OCI-LY7 (cell line): ENCODE measurements around the gene MCM5. TPM values are rescaled to one million over a fixed set of nuclear protein-coding genes. Genes with fewer than 3 reads are reported as not detected.

ENCODE experiments used
- BruUV-seq: library from RNA; stranded (reverse); fragments of 400-500 nt; replicated peaks from 2 replicates; lab custom pipeline; 2021; lab: Mats Ljungman, UMichigan
- CTCF ChIA-PET: fragments of 300-600 bp; sonication (Branson Sonifier 250); formaldehyde crosslinking; loops from one replicate; lab custom pipeline; 2022; ENCODE audit warnings: antibody characterized with exemption; ENCODE audit not compliant: unreplicated experiment; lab: Charles Lee
- POLR2A ChIA-PET: fragments of 300-600 bp; sonication (Branson Sonifier 250); formaldehyde crosslinking; loops from one replicate; lab custom pipeline; 2022; ENCODE audit warnings: antibody characterized with exemption; lab: Charles Lee
- DNase-seq: peaks from one replicate; pipeline ENCODE4 v3.0.0-alpha.2; 2015; ENCODE audit warnings: low spot score
- H2AFZ ChIP-seq: fragments of 200-600 bp; sonication (generic), shearing (Covaris generic); 2 replicates; pipeline ENCODE4 v1.6.1; 2014; ENCODE audit warnings: mild to moderate bottlenecking, antibody characterized with exemption, low read length, moderate library complexity
- H3K27ac ChIP-seq: fragments of 200-600 bp; sonication (generic); 2 replicates; pipeline ENCODE4 v1.5.1; 2014; ENCODE audit warnings: mixed run types, low read depth, mild to moderate bottlenecking, moderate library complexity, low read length, inconsistent platforms; ENCODE audit not compliant: poor library complexity, severe bottlenecking
- H3K36me3 ChIP-seq: fragments of 200-600 bp; sonication (generic); 2 replicates; pipeline ENCODE4 v1.6.1; 2014; ENCODE audit warnings: mild to moderate bottlenecking, antibody characterized with exemption, low read length, moderate library complexity, mixed read lengths; ENCODE audit not compliant: insufficient read depth
- H3K4me1 ChIP-seq: fragments of 200-600 bp; sonication (generic); 2 replicates; pipeline ENCODE4 v1.5.1; 2014; ENCODE audit warnings: mild to moderate bottlenecking, low read length; ENCODE audit not compliant: insufficient read depth, poor library complexity, severe bottlenecking
- H3K4me2 ChIP-seq: fragments of 200-600 bp; sonication (generic); 2 replicates; pipeline ENCODE4 v1.6.1; 2014; ENCODE audit warnings: mild to moderate bottlenecking, low read length
- H3K4me3 ChIP-seq: fragments of 200-600 bp; sonication (generic); 2 replicates; pipeline ENCODE4 v1.5.1; 2014; ENCODE audit warnings: mild to moderate bottlenecking, low read depth, low read length; ENCODE audit not compliant: poor library complexity, severe bottlenecking
- H3K79me2 ChIP-seq: fragments of 200-600 bp; sonication (generic); 2 replicates; pipeline ENCODE4 v1.6.1; 2016; ENCODE audit warnings: low read depth, mild to moderate bottlenecking, low read length, moderate library complexity, mixed read lengths; ENCODE audit not compliant: insufficient read depth
- H3K9me2 ChIP-seq: fragments of 200-600 bp; sonication (generic); 2 replicates; pipeline ENCODE4 v1.6.1; 2016; ENCODE audit warnings: mild to moderate bottlenecking, low read length, mixed read lengths; ENCODE audit not compliant: insufficient read depth
- H3K9me3 ChIP-seq: fragments of 200-600 bp; sonication (generic); 2 replicates; pipeline ENCODE4 v1.6.1; 2014; ENCODE audit warnings: mild to moderate bottlenecking, mixed run types, low read length, mixed read lengths
- H4K20me1 ChIP-seq: fragments of 200-600 bp; sonication (generic); 2 replicates; pipeline ENCODE4 v1.6.1; 2014; ENCODE audit warnings: mild to moderate bottlenecking, antibody characterized with exemption, low read length, moderate library complexity, mixed read lengths; ENCODE audit not compliant: insufficient read depth
- EZH2phosphoT487 ChIP-seq: fragments of 200-600 bp; sonication (generic); IDR thresholded peaks from 2 replicates; pipeline ENCODE4 v1.6.1; 2018; ENCODE audit warnings: low read depth, borderline replicate concordance, mild to moderate bottlenecking, mixed run types, antibody characterized with exemption, low read length, moderate library complexity, mixed read lengths
- intact Hi-C: fragments of 100-400 bp; cut with micrococcal nuclease; formaldehyde crosslinking; loops from one replicate; pipeline ENCODE4 v1.10.0; 2022; ENCODE audit not compliant: unreplicated experiment
- total RNA-seq, 2 experiments: library from RNA; depleted of rRNA in 1 of 2; stranded (reverse); fragments of >200 nt in 1 of 2; shearing (Covaris generic) in 1 of 2; gene quantifications; 2 replicates each; pipeline ENCODE4 v1.2.3, GENCODE V29; 2014 to 2022
- TF ChIP-seq, protein P1 (sequence below): fragments of 200-600 bp; sonication (generic); conservative IDR thresholded peaks from 2 replicates; pipeline ENCODE4 v1.5.1; 2014; ENCODE audit warnings: mild to moderate bottlenecking, antibody characterized with exemption, low read length, moderate library complexity, mixed read lengths

Gene MCM5
- total RNA-seq, 2 experiments from 2014 or later: 242 to 360 TPM

DNA sequence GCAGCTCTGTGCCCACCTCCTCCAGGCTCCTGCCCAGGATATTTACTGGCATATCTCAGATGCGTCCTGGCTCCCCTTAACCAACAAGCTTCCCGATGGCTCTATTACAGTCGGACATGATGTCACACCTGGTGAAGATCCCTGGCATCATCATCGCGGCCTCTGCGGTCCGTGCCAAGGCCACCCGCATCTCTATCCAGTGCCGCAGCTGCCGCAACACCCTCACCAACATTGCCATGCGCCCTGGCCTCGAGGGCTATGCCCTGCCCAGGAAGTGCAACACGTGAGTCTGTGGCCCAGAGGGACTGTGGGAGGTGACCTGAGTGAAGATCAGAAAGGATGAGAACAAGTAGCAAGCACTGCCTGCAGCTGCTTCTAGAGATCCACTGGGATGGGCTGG lies 6.5 kb downstream of the MCM5 start:
- peaks cover 2% of the 10 kb centered on the region for H4K20me1 ChIP-seq
- H3K79me2 ChIP-seq: peaks cover 34% of the 10 kb centered on the region
- POLR2A ChIA-PET: interaction anchor here (0.5 kb wide), 1 partner anchor 44 kb away, joined by 3 read pairs; no protein-coding TSS in a partner anchor
- CTCF ChIA-PET: interaction anchor here (0.6 kb wide), 1 partner anchor 256 kb away, joined by 3 read pairs; no protein-coding TSS in a partner anchor
- H3K27ac ChIP-seq: no peak overlapping the region
- H3K4me3 ChIP-seq: no peak overlapping the region
- H3K9me2 ChIP-seq: no peaks in the 10 kb centered on the region
- no peak overlapping the region for H3K4me2 ChIP-seq
- no peak for DNase-seq
- intact Hi-C loops: no loop called here
- H3K4me1 ChIP-seq: peaks cover 72% of the 10 kb centered on the region
- TF ChIP-seq EZH2phosphoT487: no peak
- TF ChIP-seq, protein P1, sequence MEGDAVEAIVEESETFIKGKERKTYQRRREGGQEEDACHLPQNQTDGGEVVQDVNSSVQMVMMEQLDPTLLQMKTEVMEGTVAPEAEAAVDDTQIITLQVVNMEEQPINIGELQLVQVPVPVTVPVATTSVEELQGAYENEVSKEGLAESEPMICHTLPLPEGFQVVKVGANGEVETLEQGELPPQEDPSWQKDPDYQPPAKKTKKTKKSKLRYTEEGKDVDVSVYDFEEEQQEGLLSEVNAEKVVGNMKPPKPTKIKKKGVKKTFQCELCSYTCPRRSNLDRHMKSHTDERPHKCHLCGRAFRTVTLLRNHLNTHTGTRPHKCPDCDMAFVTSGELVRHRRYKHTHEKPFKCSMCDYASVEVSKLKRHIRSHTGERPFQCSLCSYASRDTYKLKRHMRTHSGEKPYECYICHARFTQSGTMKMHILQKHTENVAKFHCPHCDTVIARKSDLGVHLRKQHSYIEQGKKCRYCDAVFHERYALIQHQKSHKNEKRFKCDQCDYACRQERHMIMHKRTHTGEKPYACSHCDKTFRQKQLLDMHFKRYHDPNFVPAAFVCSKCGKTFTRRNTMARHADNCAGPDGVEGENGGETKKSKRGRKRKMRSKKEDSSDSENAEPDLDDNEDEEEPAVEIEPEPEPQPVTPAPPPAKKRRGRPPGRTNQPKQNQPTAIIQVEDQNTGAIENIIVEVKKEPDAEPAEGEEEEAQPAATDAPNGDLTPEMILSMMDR: no peak
- no TSS peak for BruUV-seq
- no peaks in the 10 kb centered on the region for H3K9me3 ChIP-seq
- H3K36me3 ChIP-seq: peaks cover 100% of the 10 kb centered on the region
- H2AFZ ChIP-seq: no peak overlapping the region

DNA sequence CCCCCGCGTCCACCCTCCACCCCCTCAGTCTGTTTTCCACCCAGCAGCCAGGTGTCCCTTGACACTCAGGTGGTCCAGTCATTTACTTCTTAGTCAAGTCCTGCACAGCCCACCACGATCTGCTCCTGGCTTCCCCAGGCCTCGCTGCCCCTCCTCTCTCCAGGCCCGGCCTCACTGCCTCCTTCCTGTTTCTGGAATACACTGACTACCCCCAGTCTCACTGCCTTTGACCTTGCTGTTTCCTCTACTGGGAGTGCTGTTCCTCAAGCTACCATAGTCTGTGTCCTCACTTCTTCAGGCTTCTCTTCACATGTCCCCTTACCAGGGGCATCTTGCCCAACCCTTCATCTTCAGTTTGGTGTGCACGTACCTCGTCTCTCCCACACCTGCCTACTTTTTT lies 7.4 kb downstream of the MCM5 start:
- TF ChIP-seq, protein P1: no peak
- TF ChIP-seq EZH2phosphoT487: no peak
- ChIA-PET CTCF (no interaction called here), POLR2A (interaction anchor here (3.2 kb wide), 1 partner anchor 9 kb away, joined by 13 read pairs; no protein-coding TSS in a partner anchor)
- peaks cover 32% of the 10 kb centered on the region; the same call in 1 of the 2 replicates for H3K79me2 ChIP-seq
- H4K20me1 ChIP-seq: peaks cover 5% of the 10 kb centered on the region
- H3K36me3 ChIP-seq: peaks cover 100% of the 10 kb centered on the region
- no peak overlapping the region for H3K4me3 ChIP-seq
- no TSS peak for BruUV-seq
- peak overlapping the region; percentile 11; the same call in 1 of the 2 replicates for H3K4me2 ChIP-seq
- H3K27ac ChIP-seq: peak overlapping the region; percentile 13
- DNase-seq: no peak
- H3K4me1 ChIP-seq: peaks cover 72% of the 10 kb centered on the region
- H3K9me3 ChIP-seq: no peaks in the 10 kb centered on the region
- no peak overlapping the region for H2AFZ ChIP-seq
- H3K9me2 ChIP-seq: no peaks in the 10 kb centered on the region
- intact Hi-C loops: no loop called here
